ENCODE results near the gene ATP2B1.

Gene ATP2B1

GRCh38 chr12:89542912-89543592, 165.6 kb downstream of the ATP2B1 start:
- H3K27me3 ChIP-seq (replicated peaks; ENCODE audit: control insufficient read depth, insufficient read depth, low read length): no peaks in the 10 kb centered on the region
- no peak overlapping the region for H3K4me3 ChIP-seq (replicated peaks; ENCODE audit: low read depth, low read length)
- no peak for DNase-seq (ENCODE audit: extremely low read depth, insufficient read length)
- TF ChIP-seq, protein P1, sequence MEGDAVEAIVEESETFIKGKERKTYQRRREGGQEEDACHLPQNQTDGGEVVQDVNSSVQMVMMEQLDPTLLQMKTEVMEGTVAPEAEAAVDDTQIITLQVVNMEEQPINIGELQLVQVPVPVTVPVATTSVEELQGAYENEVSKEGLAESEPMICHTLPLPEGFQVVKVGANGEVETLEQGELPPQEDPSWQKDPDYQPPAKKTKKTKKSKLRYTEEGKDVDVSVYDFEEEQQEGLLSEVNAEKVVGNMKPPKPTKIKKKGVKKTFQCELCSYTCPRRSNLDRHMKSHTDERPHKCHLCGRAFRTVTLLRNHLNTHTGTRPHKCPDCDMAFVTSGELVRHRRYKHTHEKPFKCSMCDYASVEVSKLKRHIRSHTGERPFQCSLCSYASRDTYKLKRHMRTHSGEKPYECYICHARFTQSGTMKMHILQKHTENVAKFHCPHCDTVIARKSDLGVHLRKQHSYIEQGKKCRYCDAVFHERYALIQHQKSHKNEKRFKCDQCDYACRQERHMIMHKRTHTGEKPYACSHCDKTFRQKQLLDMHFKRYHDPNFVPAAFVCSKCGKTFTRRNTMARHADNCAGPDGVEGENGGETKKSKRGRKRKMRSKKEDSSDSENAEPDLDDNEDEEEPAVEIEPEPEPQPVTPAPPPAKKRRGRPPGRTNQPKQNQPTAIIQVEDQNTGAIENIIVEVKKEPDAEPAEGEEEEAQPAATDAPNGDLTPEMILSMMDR (IDR thresholded peaks at IDR 0.05; ENCODE audit: insufficient read depth, low read length, poor library complexity, severe bottlenecking): peak; percentile 83
- no peaks in the 10 kb centered on the region for H3K36me3 ChIP-seq (ENCODE audit: control insufficient read depth, insufficient read depth, low read length)

GRCh38 chr12:89542236-89542635, 166.4 kb downstream of the ATP2B1 start:
- H3K27me3 ChIP-seq (replicated peaks; ENCODE audit: control insufficient read depth, insufficient read depth, low read length): no peaks in the 10 kb centered on the region
- H3K36me3 ChIP-seq (ENCODE audit: control insufficient read depth, insufficient read depth, low read length): no peaks in the 10 kb centered on the region
- no peak overlapping the region for H3K4me3 ChIP-seq (replicated peaks; ENCODE audit: low read depth, low read length)
- no peak for DNase-seq (ENCODE audit: extremely low read depth, insufficient read length)
- TF ChIP-seq, protein P1 (IDR thresholded peaks at IDR 0.05; ENCODE audit: insufficient read depth, low read length, poor library complexity, severe bottlenecking): no peak

DNA sequence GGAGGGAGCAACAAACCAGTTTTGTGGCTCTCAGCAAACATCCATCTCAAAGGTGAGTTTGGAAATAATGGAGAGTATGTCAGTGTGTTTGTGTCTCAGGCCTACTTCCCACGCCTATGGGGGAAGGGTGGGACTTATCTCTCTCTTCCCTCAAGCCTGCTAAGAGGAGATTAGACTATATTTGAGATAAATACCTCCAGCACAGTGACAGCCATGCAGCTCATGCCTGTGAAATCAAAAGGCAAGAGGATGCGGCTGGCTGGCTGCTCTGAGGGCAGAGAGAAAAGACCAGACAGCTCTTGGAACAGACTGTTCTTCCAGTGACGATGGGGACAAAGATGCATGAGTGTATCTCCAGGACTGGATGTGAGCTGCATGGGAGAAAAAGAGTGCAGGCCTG, 168.1 kb downstream of the ATP2B1 start:
- no peak for DNase-seq (ENCODE audit: extremely low read depth, insufficient read length)
- H3K36me3 ChIP-seq (ENCODE audit: control insufficient read depth, insufficient read depth, low read length): no peaks in the 10 kb centered on the region
- TF ChIP-seq, protein P1 (IDR thresholded peaks at IDR 0.05; ENCODE audit: insufficient read depth, low read length, poor library complexity, severe bottlenecking): no peak

DNA sequence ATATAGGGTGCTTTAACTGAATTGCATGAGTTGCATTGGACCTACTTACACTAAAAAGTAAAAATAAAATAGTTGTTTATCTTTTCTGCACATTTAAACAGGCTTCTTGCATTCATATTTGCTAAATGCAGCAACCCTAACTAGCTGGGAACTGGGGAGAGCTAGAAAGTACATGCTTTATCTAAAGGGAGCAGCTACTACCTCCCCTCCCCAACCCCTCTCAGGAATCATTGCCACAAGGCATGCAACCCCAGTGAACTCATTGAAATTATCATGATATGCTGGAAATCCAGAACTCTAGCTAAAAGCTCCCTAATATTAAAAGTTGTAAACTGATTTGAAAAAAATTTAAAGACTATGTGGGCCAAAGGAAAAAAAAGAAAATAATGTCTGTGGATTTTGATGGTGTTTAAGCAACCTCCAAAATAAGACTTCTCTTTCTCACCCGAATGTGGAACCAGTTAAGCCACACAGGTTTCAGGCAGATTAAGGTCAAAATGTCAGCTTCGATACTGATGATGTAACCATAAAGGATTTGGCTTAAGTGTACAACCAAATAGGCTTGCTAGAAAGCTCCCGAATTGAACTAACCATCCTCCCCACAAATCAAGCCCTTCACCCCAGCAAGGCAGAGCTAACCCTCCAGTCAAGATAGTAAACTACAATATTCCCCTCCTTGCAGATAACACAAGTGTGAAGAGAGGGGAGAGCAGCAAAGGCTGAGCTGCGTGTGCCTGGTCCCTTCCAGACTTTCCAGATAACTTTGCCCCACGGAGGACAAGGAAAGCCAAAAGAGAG, 169.0 kb downstream of the ATP2B1 start:
- DNase-seq (ENCODE audit: extremely low read depth, insufficient read length): no peak
- TF ChIP-seq, protein P1 (IDR thresholded peaks at IDR 0.05; ENCODE audit: insufficient read depth, low read length, poor library complexity, severe bottlenecking): no peak
- no peaks in the 10 kb centered on the region for H3K27me3 ChIP-seq (replicated peaks; ENCODE audit: control insufficient read depth, insufficient read depth, low read length)
- no peaks in the 10 kb centered on the region for H3K36me3 ChIP-seq (ENCODE audit: control insufficient read depth, insufficient read depth, low read length)
- no peak overlapping the region for H3K4me3 ChIP-seq (replicated peaks; ENCODE audit: low read depth, low read length)

More for the DNA sequence above, 168.1 kb downstream of the ATP2B1 start:
- Histone ChIP-seq H3K4me3 (replicated peaks; ENCODE audit: low read depth, low read length) (no peak overlapping the region), H3K27me3 (replicated peaks; ENCODE audit: control insufficient read depth, insufficient read depth, low read length) (no peaks in the 10 kb centered on the region)

- no peaks in the 10 kb centered on the region for H3K27me3 ChIP-seq (replicated peaks; ENCODE audit: control insufficient read depth, insufficient read depth, low read length)
- TF ChIP-seq, protein P1 (IDR thresholded peaks at IDR 0.05; ENCODE audit: insufficient read depth, low read length, poor library complexity, severe bottlenecking): no peak
- no peaks in the 10 kb centered on the region for H3K36me3 ChIP-seq (ENCODE audit: control insufficient read depth, insufficient read depth, low read length)
- no peak overlapping the region for H3K4me3 ChIP-seq (replicated peaks; ENCODE audit: low read depth, low read length)
- no peak for DNase-seq (ENCODE audit: extremely low read depth, insufficient read length)
Measured at GRCh38 chr12:89538897-89539296, 169.7 kb downstream of the ATP2B1 start.
